Skeletal muscle tissue (tissue), 4 donors: ENCODE data around the gene RHOT2. TPM values are rescaled to one million over a fixed set of nuclear protein-coding genes. Genes with fewer than 3 reads are reported as not detected.

Source experiments
- H3K27ac ChIP-seq: one replicate; pipeline ENCODE4 v1.7.0; 2013; ENCODE audit warnings: mild to moderate bottlenecking, low read depth, low read length, inconsistent platforms
- H3K27me3 ChIP-seq, 3 donors: one replicate each; pipeline ENCODE4 v1.7.0; 2013; ENCODE audit warnings: low read length in 3 of 3; ENCODE audit not compliant: control insufficient read depth in 3 of 3, insufficient read depth in 3 of 3
- H3K36me3 ChIP-seq, 3 donors: one replicate each; pipeline ENCODE4 v1.7.0; 2013; ENCODE audit warnings: low read length in 3 of 3; ENCODE audit not compliant: control insufficient read depth in 3 of 3, insufficient read depth in 3 of 3
- H3K4me1 ChIP-seq, 3 donors: one replicate each; pipeline ENCODE4 v1.7.0; 2013; ENCODE audit warnings: low read length in 3 of 3, mild to moderate bottlenecking in 3 of 3; ENCODE audit not compliant: control insufficient read depth in 3 of 3, insufficient read depth in 3 of 3
- H3K4me3 ChIP-seq, 3 donors: one replicate each; pipeline ENCODE4 v1.7.0; 2013; ENCODE audit warnings: low read length in 3 of 3
- H3K9ac ChIP-seq, 3 donors: one replicate each; pipeline ENCODE4 v1.7.0; 2013; ENCODE audit warnings: low read length in 3 of 3, mild to moderate bottlenecking in 3 of 3, moderate library complexity in 2 of 3, low read depth in 1 of 3
- H3K9me3 ChIP-seq, 3 donors: one replicate each; pipeline ENCODE4 v1.7.0; 2013; ENCODE audit warnings: low read length in 3 of 3; ENCODE audit not compliant: control insufficient read depth in 3 of 3
- total RNA-seq: library from RNA; depleted of rRNA; stranded (reverse); fragments of >200 nt; gene quantifications from one replicate; pipeline ENCODE4 v1.2.3, GENCODE V29; 2014
- donor health status: Osteomylitis.

The RHOT2 gene
- total RNA-seq, 1 donor from 2014 or later: 14.1 TPM

DNA sequence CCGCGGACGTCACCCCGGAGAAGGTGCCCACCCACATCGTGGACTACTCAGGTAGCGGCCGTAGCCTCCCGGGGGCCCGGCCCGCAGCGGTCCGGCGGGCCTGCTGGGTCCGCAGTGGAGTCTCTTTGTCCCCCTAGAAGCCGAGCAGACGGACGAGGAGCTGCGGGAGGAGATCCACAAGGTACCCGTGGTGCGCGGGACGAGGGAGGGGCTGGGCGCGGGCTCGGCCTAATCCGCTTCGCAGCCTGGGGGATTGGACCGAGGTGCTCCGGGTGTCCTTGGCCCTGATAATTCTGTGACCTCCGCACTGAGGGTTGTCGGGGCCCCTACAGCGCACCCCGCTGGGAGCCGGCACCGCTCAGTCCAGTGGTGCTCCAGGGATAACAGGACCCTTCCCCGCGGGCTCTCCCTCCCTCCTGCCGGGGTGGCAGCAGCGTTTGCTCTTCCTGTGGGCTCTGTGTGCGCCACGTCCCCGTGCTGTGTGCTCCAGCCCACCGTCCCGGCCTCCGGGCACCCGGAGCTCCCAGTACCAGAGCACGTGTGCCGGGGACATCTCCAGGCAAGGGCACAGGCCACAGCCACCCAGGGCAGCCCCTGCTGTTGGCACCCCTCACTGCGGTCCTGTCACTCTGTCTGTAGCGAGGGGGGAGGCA is 713 bp downstream of the RHOT2 start:
- H3K9me3 ChIP-seq: no peaks in the 10 kb centered on the region
- H3K9ac ChIP-seq: peak overlapping the region; percentile 81 to 90 (median 82)
- peaks cover 32 to 40% (median 34%) of the 10 kb centered on the region in 3 donors for H3K36me3 ChIP-seq
- H3K27ac ChIP-seq: peak overlapping the region; percentile 69
- H3K4me3 ChIP-seq: peak overlapping the region; percentile 68 to 83 (median 81)
- peaks cover 16 to 20% (median 17%) of the 10 kb centered on the region in 3 donors for H3K4me1 ChIP-seq
- no peaks in the 10 kb centered on the region for H3K27me3 ChIP-seq

GRCh38 chr16:669666-670065 is 1.7 kb downstream of the RHOT2 start:
- peak overlapping the region in 2 of 3 donors; percentile 3 to 82 for H3K9ac ChIP-seq
- peaks cover 32 to 40% (median 37%) of the 10 kb centered on the region in 3 donors for H3K36me3 ChIP-seq
- H3K4me3 ChIP-seq: no peak overlapping the region

GRCh38 chr16:670485-671352 is 2.8 kb downstream of the RHOT2 start:
- no peaks in the 10 kb centered on the region for H3K9me3 ChIP-seq
- H3K27ac ChIP-seq: no peak overlapping the region
- H3K4me1 ChIP-seq: peaks cover 19 to 27% (median 24%) of the 10 kb centered on the region in 3 donors
- peaks cover 32 to 40% (median 37%) of the 10 kb centered on the region in 3 donors for H3K36me3 ChIP-seq
- peaks cover 0 to 7% (median 7%) of the 10 kb centered on the region in 3 donors for H3K27me3 ChIP-seq
- H3K9ac ChIP-seq: no peak overlapping the region
- H3K4me3 ChIP-seq: no peak overlapping the region

More at GRCh38 chr16:669666-670065, 1.7 kb downstream of the RHOT2 start:
- no peak overlapping the region for H3K27ac ChIP-seq
- no peaks in the 10 kb centered on the region for H3K9me3 ChIP-seq
- H3K4me1 ChIP-seq: peaks cover 16 to 20% (median 18%) of the 10 kb centered on the region in 3 donors
- peaks cover 0 to under 1% (median 0%) of the 10 kb centered on the region in 3 donors for H3K27me3 ChIP-seq

DNA sequence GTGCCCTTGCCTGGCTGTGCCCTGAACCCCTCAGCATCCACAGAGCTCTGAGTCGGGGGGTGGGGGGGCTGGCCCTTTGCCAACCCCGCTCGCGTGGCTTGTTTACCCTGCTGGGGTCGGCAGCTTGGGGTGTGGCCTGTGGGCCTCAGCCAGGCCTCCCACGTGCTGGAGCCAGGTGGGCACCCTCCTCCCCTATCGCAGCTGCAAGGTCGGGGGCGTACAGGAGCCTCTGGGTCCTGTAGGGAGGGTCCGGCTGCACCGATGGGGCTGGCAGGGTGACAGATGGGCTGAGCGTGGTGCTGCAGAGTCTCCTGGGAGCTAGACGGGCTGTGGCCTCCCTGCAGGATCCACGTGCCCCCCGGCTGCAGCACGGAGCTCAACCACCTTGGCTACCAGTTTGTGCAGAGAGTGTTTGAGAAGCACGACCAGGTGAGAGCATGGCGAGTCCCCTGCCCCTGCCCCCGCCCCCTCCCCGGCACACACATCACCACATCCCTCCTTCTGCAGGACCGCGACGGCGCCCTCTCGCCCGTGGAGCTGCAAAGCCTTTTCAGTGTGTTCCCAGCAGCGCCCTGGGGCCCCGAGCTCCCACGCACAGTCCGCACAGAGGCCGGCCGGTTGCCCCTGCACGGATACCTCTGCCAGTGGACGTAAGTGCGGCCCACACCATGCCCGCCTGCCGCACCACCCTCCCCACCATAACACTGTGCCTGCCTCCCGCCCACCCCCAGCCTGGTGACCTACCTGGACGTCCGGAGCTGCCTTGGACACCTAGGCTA is 3.6 kb downstream of the RHOT2 start:
- peaks cover 19 to 27% (median 25%) of the 10 kb centered on the region in 3 donors for H3K4me1 ChIP-seq
- no peak overlapping the region for H3K4me3 ChIP-seq
- H3K9ac ChIP-seq: no peak overlapping the region
- no peak overlapping the region for H3K27ac ChIP-seq
- peaks cover 0 to 12% (median 7%) of the 10 kb centered on the region in 3 donors for H3K27me3 ChIP-seq
- H3K36me3 ChIP-seq: peaks cover 32 to 40% (median 37%) of the 10 kb centered on the region in 3 donors
- H3K9me3 ChIP-seq: no peaks in the 10 kb centered on the region

GRCh38 chr16:672371-672770 is 4.4 kb downstream of the RHOT2 start:
- peaks cover 32 to 40% (median 37%) of the 10 kb centered on the region in 3 donors for H3K36me3 ChIP-seq
- H3K9me3 ChIP-seq: no peaks in the 10 kb centered on the region
- peaks cover 0 to 15% (median 7%) of the 10 kb centered on the region in 3 donors for H3K27me3 ChIP-seq
- H3K27ac ChIP-seq: no peak overlapping the region
- H3K4me1 ChIP-seq: peaks cover 16 to 23% (median 21%) of the 10 kb centered on the region in 3 donors
- no peak overlapping the region for H3K4me3 ChIP-seq
- no peak overlapping the region for H3K9ac ChIP-seq

DNA sequence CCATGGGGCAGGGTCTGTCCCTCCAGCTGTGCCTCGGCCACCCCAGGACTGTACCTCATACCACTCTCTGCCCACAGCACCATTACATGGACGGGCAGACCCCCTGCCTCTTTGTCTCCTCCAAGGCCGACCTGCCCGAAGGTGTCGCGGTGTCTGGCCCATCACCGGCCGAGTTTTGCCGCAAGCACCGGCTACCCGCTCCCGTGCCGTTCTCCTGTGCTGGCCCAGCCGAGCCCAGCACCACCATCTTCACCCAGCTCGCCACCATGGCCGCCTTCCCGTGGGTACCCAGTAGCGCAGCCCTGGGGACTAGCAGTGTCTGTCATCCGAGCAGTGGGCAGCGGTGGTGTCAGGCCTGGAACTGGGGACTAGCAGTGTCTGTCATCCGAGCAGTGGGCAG is 4.9 kb downstream of the RHOT2 start:
- Histone ChIP-seq H3K4me3 (no peak overlapping the region), H3K4me1 (peaks cover 12 to 19% (median 17%) of the 10 kb centered on the region in 3 donors), H3K9ac (no peak overlapping the region), H3K27me3 (peaks cover 0 to 16% (median 7%) of the 10 kb centered on the region in 3 donors), H3K9me3 (no peaks in the 10 kb centered on the region), H3K27ac (no peak overlapping the region), H3K36me3 (peaks cover 32 to 40% (median 37%) of the 10 kb centered on the region in 3 donors)

- Histone ChIP-seq H3K27ac (no peak overlapping the region), H3K9ac (no peak overlapping the region), H3K27me3 (peaks cover 0 to 16% (median 7%) of the 10 kb centered on the region in 3 donors), H3K4me3 (no peak overlapping the region), H3K9me3 (no peaks in the 10 kb centered on the region), H3K36me3 (peaks cover 32 to 40% (median 37%) of the 10 kb centered on the region in 3 donors), H3K4me1 (peaks cover 12 to 18% (median 17%) of the 10 kb centered on the region in 3 donors)
Measured at GRCh38 chr16:673399-673991, 5.6 kb downstream of the RHOT2 start.

DNA sequence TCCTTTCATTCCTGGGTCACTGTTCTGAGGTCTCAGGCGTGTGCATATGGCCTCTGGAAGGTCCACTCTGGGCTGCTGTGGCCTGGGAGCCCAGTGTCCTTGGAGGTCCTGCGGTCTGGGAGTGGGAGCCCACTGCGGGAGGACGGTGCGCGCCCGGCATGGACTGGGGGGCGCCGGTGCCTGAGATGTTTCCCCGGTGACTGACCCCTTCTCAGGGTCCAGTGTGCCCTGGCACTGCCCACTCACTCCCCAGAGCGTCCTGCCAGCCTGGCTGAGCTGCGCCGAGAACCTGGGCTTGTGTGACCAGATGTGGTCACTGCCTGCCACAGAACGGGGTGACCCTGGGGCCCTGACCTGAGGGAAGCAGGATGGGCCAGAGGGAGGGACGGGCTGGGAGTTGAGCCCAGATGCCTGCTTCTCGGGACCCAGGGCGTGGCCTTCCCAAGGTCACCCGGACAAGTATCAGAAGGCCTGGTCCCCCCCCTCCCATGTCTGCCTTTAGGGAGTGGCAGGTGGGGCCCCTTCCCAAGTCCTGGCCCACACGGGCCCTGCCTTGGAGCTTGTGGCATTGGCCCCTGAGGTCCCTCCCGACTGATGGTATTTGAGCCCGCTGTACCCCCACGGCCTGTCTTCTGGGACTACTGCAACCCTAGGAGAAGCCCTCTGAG is 6.4 kb downstream of the RHOT2 start:
- Histone ChIP-seq H3K27ac (no peak overlapping the region), H3K27me3 (peaks cover 0 to 16% (median 7%) of the 10 kb centered on the region in 3 donors), H3K36me3 (peaks cover 30 to 37% (median 36%) of the 10 kb centered on the region in 3 donors), H3K9ac (peak overlapping the region in 2 of 3 donors; percentile 33 to 45), H3K9me3 (no peaks in the 10 kb centered on the region), H3K4me3 (no peak overlapping the region), H3K4me1 (peaks cover 5 to 16% (median 10%) of the 10 kb centered on the region in 3 donors)
